ENCODE measurements around the gene SOCS7.

- TF ChIP-seq, protein P1, sequence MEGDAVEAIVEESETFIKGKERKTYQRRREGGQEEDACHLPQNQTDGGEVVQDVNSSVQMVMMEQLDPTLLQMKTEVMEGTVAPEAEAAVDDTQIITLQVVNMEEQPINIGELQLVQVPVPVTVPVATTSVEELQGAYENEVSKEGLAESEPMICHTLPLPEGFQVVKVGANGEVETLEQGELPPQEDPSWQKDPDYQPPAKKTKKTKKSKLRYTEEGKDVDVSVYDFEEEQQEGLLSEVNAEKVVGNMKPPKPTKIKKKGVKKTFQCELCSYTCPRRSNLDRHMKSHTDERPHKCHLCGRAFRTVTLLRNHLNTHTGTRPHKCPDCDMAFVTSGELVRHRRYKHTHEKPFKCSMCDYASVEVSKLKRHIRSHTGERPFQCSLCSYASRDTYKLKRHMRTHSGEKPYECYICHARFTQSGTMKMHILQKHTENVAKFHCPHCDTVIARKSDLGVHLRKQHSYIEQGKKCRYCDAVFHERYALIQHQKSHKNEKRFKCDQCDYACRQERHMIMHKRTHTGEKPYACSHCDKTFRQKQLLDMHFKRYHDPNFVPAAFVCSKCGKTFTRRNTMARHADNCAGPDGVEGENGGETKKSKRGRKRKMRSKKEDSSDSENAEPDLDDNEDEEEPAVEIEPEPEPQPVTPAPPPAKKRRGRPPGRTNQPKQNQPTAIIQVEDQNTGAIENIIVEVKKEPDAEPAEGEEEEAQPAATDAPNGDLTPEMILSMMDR (optimal IDR thresholded peaks at IDR 0.05 in 1 of 3, IDR thresholded peaks at IDR 0.05 in 1 of 3, conservative IDR thresholded peaks at IDR 0.05 in 1 of 3; ENCODE audit: extremely low read depth in 1 of 3, insufficient read depth in 2 of 3, low read length in 3 of 3) = peak in 2 of 3 experiments; percentile 42 to 51
- no peak for TF ChIP-seq EZH2 (IDR thresholded peaks at IDR 0.05; ENCODE audit: low read length)
These were observed 51.3 kb downstream of the SOCS7 start for GRCh38 chr17:38402897-38403296.

Measured in keratinocyte (primary cell).